HEK293T (cell line): Measurements from ENCODE around the gene AP3S2.

ENCODE experiments used
- BHLHE40 ChIP-seq: fragments of 450-650 bp; IDR thresholded peaks from 2 replicates; pipeline ENCODE4 v1.6.1; 2016; ENCODE audit warnings: mild to moderate bottlenecking, moderate library complexity, borderline replicate concordance
- CTBP1 ChIP-seq: fragments of 450-650 bp; IDR thresholded peaks from 2 replicates; pipeline ENCODE4 v1.6.1; 2016; ENCODE audit warnings: borderline replicate concordance
- ELF4 ChIP-seq: fragments of 450-650 bp; IDR thresholded peaks from 2 replicates; pipeline ENCODE4 v1.6.1; 2017; ENCODE audit warnings: antibody characterized with exemption
- FOXA1 ChIP-seq: fragments of 450-650 bp; IDR thresholded peaks from 2 replicates; pipeline ENCODE4 v1.6.1; 2016; ENCODE audit warnings: mild to moderate bottlenecking
- FOXK2 ChIP-seq: fragments of 450-650 bp; IDR thresholded peaks from 2 replicates; pipeline ENCODE4 v1.6.1; 2016; ENCODE audit warnings: mild to moderate bottlenecking
- FOXM1 ChIP-seq: fragments of 450-650 bp; IDR thresholded peaks from 2 replicates; pipeline ENCODE4 v1.6.1; 2017; ENCODE audit warnings: mild to moderate bottlenecking, borderline replicate concordance
- HDGF ChIP-seq: fragments of 450-650 bp; IDR thresholded peaks from 2 replicates; pipeline ENCODE4 v1.6.1; 2017; ENCODE audit warnings: antibody characterized with exemption, borderline replicate concordance
- L3MBTL2 ChIP-seq: fragments of 450-650 bp; conservative IDR thresholded peaks from 2 replicates; pipeline ENCODE4 v1.6.1; 2016; ENCODE audit warnings: mild to moderate bottlenecking
- NFRKB ChIP-seq: fragments of 450-650 bp; IDR thresholded peaks from 2 replicates; pipeline ENCODE4 v1.6.1; 2016; ENCODE audit warnings: mild to moderate bottlenecking, moderate library complexity
- SP1 ChIP-seq: fragments of 450-650 bp; IDR thresholded peaks from 2 replicates; pipeline ENCODE4 v1.6.1; 2017
- SUZ12 ChIP-seq: fragments of 450-650 bp; IDR thresholded peaks from 2 replicates; pipeline ENCODE4 v1.6.1; 2016; ENCODE audit warnings: mild to moderate bottlenecking
- TARDBP ChIP-seq: fragments of 450-650 bp; IDR thresholded peaks from 2 replicates; pipeline ENCODE4 v1.6.1; 2016
- ZNF384 ChIP-seq: fragments of 450-650 bp; IDR thresholded peaks from 2 replicates; pipeline ENCODE4 v1.6.1; 2016

- TF ChIP-seq ELF4 (no peak), FOXM1 (no peak), SP1 (no peak), SUZ12 (no peak), BHLHE40 (no peak), TARDBP (no peak), L3MBTL2 (no peak), ZNF384 (no peak), CTBP1 (no peak), FOXA1 (no peak), NFRKB (no peak), FOXK2 (no peak), HDGF (no peak)
Observed at GRCh38 chr15:89837134-89837829, 56.5 kb downstream of the AP3S2 start.
